GM19395 (cell line): ENCODE measurements around the gene OR11G2.
"Not testable (repeated sequence)": the region's sequence is repeated elsewhere in the genome, so short reads cannot be mapped to it uniquely, and the experiment has no call there.

Source experiments
- ATAC-seq: cut with Tn5 transposase; IDR thresholded peaks from one replicate; pipeline ENCODE4 v1.9.1; 2021; ENCODE audit warnings: mild to moderate bottlenecking, moderate library complexity; ENCODE audit not compliant: unreplicated experiment

OR11G2 gene

GRCh38 chr14:20219033-20219432, 28.3 kb downstream of the OR11G2 start:
- ATAC-seq, result no peak

- no peak for ATAC-seq
Observed at GRCh38 chr14:20223410-20223809, 32.7 kb downstream of the OR11G2 start, which contains the start of gene OR11H6. OR11H6 (plus strand) TSS chr14:20223710; CDS start chr14:20223710, 0 bp downstream.

- ATAC-seq, result no peak
Observed at GRCh38 chr14:20228681-20229080, 38.0 kb downstream of the OR11G2 start, which contains the start of gene OR11H7. OR11H7 (plus strand) TSS chr14:20228981.

GRCh38 chr14:20235415-20235814, 44.7 kb downstream of the OR11G2 start:
- not testable (repeated sequence) for ATAC-seq

- ATAC-seq, result no peak
Observed at GRCh38 chr14:20247646-20248246, 57.0 kb downstream of the OR11G2 start.
